GM19395 (cell line): ENCODE results near the gene TTC33.
"Not testable (repeated sequence)": the region's sequence is repeated elsewhere in the genome, so short reads cannot be mapped to it uniquely, and the experiment has no call there.

Experiments used
- ATAC-seq: cut with Tn5 transposase; IDR thresholded peaks from one replicate; pipeline ENCODE4 v1.9.1; 2021; ENCODE audit warnings: mild to moderate bottlenecking, moderate library complexity; ENCODE audit not compliant: unreplicated experiment

Gene TTC33

GRCh38 chr5:40575921-40576320 lies 179.8 kb downstream of the TTC33 start:
- no peak for ATAC-seq

- ATAC-seq, result no peak
Measured at GRCh38 chr5:40575411-40575810, 180.3 kb downstream of the TTC33 start.

- no peak for ATAC-seq
Measured at GRCh38 chr5:40572937-40573336, 182.8 kb downstream of the TTC33 start.

- no peak for ATAC-seq
Measured at GRCh38 chr5:40572391-40572790, 183.4 kb downstream of the TTC33 start.

GRCh38 chr5:40571729-40572128 lies 184.0 kb downstream of the TTC33 start:
- ATAC-seq, result no peak

- ATAC-seq, result peak; percentile 90
Measured at GRCh38 chr5:40570408-40571129, 185.2 kb downstream of the TTC33 start.

- ATAC-seq, result no peak
Measured at GRCh38 chr5:40569546-40570270, 186.1 kb downstream of the TTC33 start.

GRCh38 chr5:40568548-40568947 lies 187.2 kb downstream of the TTC33 start:
- no peak for ATAC-seq

GRCh38 chr5:40563173-40563572 lies 192.6 kb downstream of the TTC33 start:
- ATAC-seq, result not testable (repeated sequence)

GRCh38 chr5:40560474-40561110 lies 195.2 kb downstream of the TTC33 start:
- no peak for ATAC-seq

GRCh38 chr5:40559306-40559705 lies 196.5 kb downstream of the TTC33 start:
- ATAC-seq, result no peak

- ATAC-seq, result no peak
Measured at GRCh38 chr5:40557501-40557900, 198.3 kb downstream of the TTC33 start.

- ATAC-seq, result no peak
Measured at GRCh38 chr5:40556811-40557210, 198.9 kb downstream of the TTC33 start.

- ATAC-seq, result no peak
Measured at GRCh38 chr5:40555886-40556285, 199.9 kb downstream of the TTC33 start.

- ATAC-seq, result no peak
Measured at GRCh38 chr5:40554813-40555212, 200.9 kb downstream of the TTC33 start.

- no peak for ATAC-seq
Measured at GRCh38 chr5:40554054-40554453, 201.7 kb downstream of the TTC33 start.

- no peak for ATAC-seq
Measured at GRCh38 chr5:40552981-40553380, 202.8 kb downstream of the TTC33 start.

- ATAC-seq, result no peak
Measured at GRCh38 chr5:40551496-40552491, 204.0 kb downstream of the TTC33 start.

- ATAC-seq, result no peak
Measured at GRCh38 chr5:40550481-40550880, 205.3 kb downstream of the TTC33 start.

GRCh38 chr5:40549616-40550015 lies 206.1 kb downstream of the TTC33 start:
- ATAC-seq, result no peak
